Prostate gland (tissue), 2 donors: ENCODE measurements around the gene CPNE4. TPM values are rescaled to one million over a fixed set of nuclear protein-coding genes. Genes with fewer than 3 reads are reported as not detected.

Experiments used
- DNase-seq: peaks from one replicate; pipeline ENCODE4 v3.0.0-alpha.2; 2019; ENCODE audit warnings: low spot score
- H3K27ac ChIP-seq, 2 donors: fragments of 200-600 bp; sonication (generic); 2 replicates each; pipeline ENCODE4 v1.5.1; 2017 to 2019
- H3K27me3 ChIP-seq: fragments of 200-600 bp; sonication (generic); replicated peaks from 2 replicates; pipeline ENCODE4 v1.5.1; 2019; ENCODE audit not compliant: insufficient read depth
- H3K36me3 ChIP-seq, 2 donors: fragments of 200-600 bp; sonication (generic); 1 replicate in 1 of 2; 2 replicates in 1 of 2; pipeline versions ENCODE4 v1.5.1 to v1.8.1; 2017 to 2019
- H3K4me1 ChIP-seq: fragments of 200-600 bp; sonication (generic); replicated peaks from 2 replicates; pipeline ENCODE4 v1.5.1; 2019
- H3K4me3 ChIP-seq, 2 donors: fragments of 200-600 bp; sonication (generic); 2 replicates each; pipeline ENCODE4 v1.5.1; 2017 to 2019
- H3K9me3 ChIP-seq: fragments of 200-600 bp; sonication (generic); 2 replicates; pipeline ENCODE4 v1.5.1; 2017
- CTCF ChIP-seq, 4 experiments: fragments of 200-600 bp in 2 of 4; fragments of 450-650 bp in 2 of 4; sonication (generic) in 2 of 4; IDR thresholded peaks; 1 replicate in 3 of 4; 2 replicates in 1 of 4; pipeline ENCODE4 v1.5.1; 2016 to 2019; ENCODE audit warnings: antibody characterized with exemption in 4 of 4, mild to moderate bottlenecking in 2 of 4, moderate library complexity in 2 of 4
- POLR2A ChIP-seq: fragments of 450-650 bp; IDR thresholded peaks from one replicate; pipeline ENCODE4 v1.6.1; 2016; ENCODE audit warnings: antibody characterized with exemption, mild to moderate bottlenecking
- POLR2AphosphoS5 ChIP-seq: sonication (generic); formaldehyde crosslinking; IDR thresholded peaks from one replicate; pipeline ENCODE4 v1.6.1; 2017; ENCODE audit warnings: antibody characterized with exemption
- WGBS: methylation state at CpG from one replicate; pipeline ENCODE4 v1.1.5; 2018; 5-methylcytosine and 5-hydroxymethylcytosine counted together
- intact Hi-C: fragments of 100-400 bp; cut with DNase I; formaldehyde crosslinking; loops from one replicate; pipeline ENCODE4 v1.14.2; 2022
- total RNA-seq, 2 donors: library from RNA; depleted of rRNA; stranded (reverse); fragments of >200 nt; gene quantifications; one replicate each; pipeline ENCODE4 v1.1.0, GENCODE V29; 2016

The CPNE4 gene
- total RNA-seq, 2 donors from 2014 or later: 39.9 to 68.2 TPM

- H3K4me1 ChIP-seq: no peaks in the 10 kb centered on the region
- TF ChIP-seq POLR2AphosphoS5: no peak
- no peak for TF ChIP-seq CTCF (IDR thresholded peaks at IDR 0.05)
- no peaks in the 10 kb centered on the region for H3K27me3 ChIP-seq
- 0% methylated on average over 1 of the region's 1 CpG for WGBS
- no peaks in the 10 kb centered on the region for H3K9me3 ChIP-seq
- H3K27ac ChIP-seq: no peak overlapping the region
- intact Hi-C loops: no loop called here
- H3K36me3 ChIP-seq: no peaks in the 10 kb centered on the region
- no peak for DNase-seq
- H3K4me3 ChIP-seq: no peak overlapping the region
Observed at GRCh38 chr3:131960324-131960723, 74.5 kb downstream of the CPNE4 start.

- intact Hi-C loops: no loop called here
- no peaks in the 10 kb centered on the region for H3K4me1 ChIP-seq
- WGBS: 33% methylated on average over 1 of the region's 1 CpG
- no peaks in the 10 kb centered on the region for H3K9me3 ChIP-seq
- no peaks in the 10 kb centered on the region for H3K36me3 ChIP-seq
- no peak for DNase-seq
- no peak for TF ChIP-seq POLR2AphosphoS5
- TF ChIP-seq CTCF (IDR thresholded peaks at IDR 0.05): no peak
- TF ChIP-seq POLR2A: no peak
- H3K4me3 ChIP-seq: no peak overlapping the region
- no peaks in the 10 kb centered on the region for H3K27me3 ChIP-seq
- H3K27ac ChIP-seq: no peak overlapping the region
Observed at GRCh38 chr3:131957980-131958379, 76.8 kb downstream of the CPNE4 start.

GRCh38 chr3:131957511-131957910, 77.3 kb downstream of the CPNE4 start:
- WGBS: 54% methylated on average over 5 of the region's 5 CpGs

GRCh38 chr3:131948806-131949205, 86.0 kb downstream of the CPNE4 start:
- Histone ChIP-seq H3K27me3 (no peaks in the 10 kb centered on the region), H3K4me1 (no peaks in the 10 kb centered on the region), H3K36me3 (no peaks in the 10 kb centered on the region), H3K4me3 (no peak overlapping the region), H3K9me3 (no peaks in the 10 kb centered on the region), H3K27ac (no peak overlapping the region)
- WGBS: 54% methylated on average over 1 of the region's 1 CpG
- no peak for TF ChIP-seq POLR2AphosphoS5
- no peak for TF ChIP-seq POLR2A
- TF ChIP-seq CTCF (IDR thresholded peaks at IDR 0.05): no peak
- DNase-seq: no peak
- intact Hi-C loops: no loop called here

More at GRCh38 chr3:131957511-131957910, 77.3 kb downstream of the CPNE4 start:
- TF ChIP-seq POLR2AphosphoS5 (no peak), CTCF (IDR thresholded peaks at IDR 0.05) (no peak), POLR2A (no peak)
- H3K4me3 ChIP-seq: no peak overlapping the region
- no peak for DNase-seq
- H3K27ac ChIP-seq: no peak overlapping the region
- H3K27me3 ChIP-seq: no peaks in the 10 kb centered on the region
- no peaks in the 10 kb centered on the region for H3K4me1 ChIP-seq
- intact Hi-C loops: no loop called here
- H3K9me3 ChIP-seq: no peaks in the 10 kb centered on the region
- no peaks in the 10 kb centered on the region for H3K36me3 ChIP-seq

- Histone ChIP-seq H3K27me3 (no peaks in the 10 kb centered on the region), H3K27ac (no peak overlapping the region), H3K9me3 (no peaks in the 10 kb centered on the region), H3K4me3 (no peak overlapping the region), H3K4me1 (no peaks in the 10 kb centered on the region), H3K36me3 (no peaks in the 10 kb centered on the region)
- intact Hi-C loops: no loop called here
- no peak for TF ChIP-seq CTCF (IDR thresholded peaks at IDR 0.05)
- no peak for TF ChIP-seq POLR2AphosphoS5
- no peak for TF ChIP-seq POLR2A
- no peak for DNase-seq
- WGBS: 87% methylated on average over 1 of the region's 1 CpG
Observed at GRCh38 chr3:131944676-131945075, 90.1 kb downstream of the CPNE4 start.
